ENCODE data around the gene ULK2.
"Not testable (repeated sequence)": the region's sequence is repeated elsewhere in the genome, so short reads cannot be mapped to it uniquely, and the experiment has no call there.

ULK2 gene

GRCh38 chr17:19860647-19861177, 7.0 kb downstream of the ULK2 start:
- DNase-seq = not testable (repeated sequence)

- no peak for DNase-seq
These were observed 10.1 kb downstream of the ULK2 start for GRCh38 chr17:19857640-19858039.

DNA sequence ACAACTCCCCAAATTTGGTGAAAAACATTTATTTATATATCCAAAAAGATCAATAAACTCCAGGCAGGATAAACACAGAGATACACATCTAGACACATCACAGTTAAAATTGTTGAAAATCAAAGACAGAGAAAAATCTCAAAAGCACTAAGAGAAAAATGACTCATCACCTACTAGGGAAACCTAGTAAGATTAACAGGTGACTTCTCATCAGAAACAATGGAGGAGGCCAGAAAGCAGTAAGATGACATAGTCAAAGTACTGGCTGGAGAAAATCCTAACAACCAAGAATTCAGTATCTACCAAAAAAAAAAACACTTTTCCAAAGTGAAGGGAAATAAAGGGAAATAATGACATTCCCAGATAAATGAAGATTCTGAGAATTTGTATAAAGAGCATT, 33.8 kb downstream of the ULK2 start:
- no peak for DNase-seq

- no peak for DNase-seq
These were observed 37.7 kb downstream of the ULK2 start for GRCh38 chr17:19830061-19830460.

GRCh38 chr17:19812407-19812806, 55.3 kb downstream of the ULK2 start:
- no peak for DNase-seq

- no peak for DNase-seq
These were observed 62.7 kb downstream of the ULK2 start for GRCh38 chr17:19805006-19805405.

DNA sequence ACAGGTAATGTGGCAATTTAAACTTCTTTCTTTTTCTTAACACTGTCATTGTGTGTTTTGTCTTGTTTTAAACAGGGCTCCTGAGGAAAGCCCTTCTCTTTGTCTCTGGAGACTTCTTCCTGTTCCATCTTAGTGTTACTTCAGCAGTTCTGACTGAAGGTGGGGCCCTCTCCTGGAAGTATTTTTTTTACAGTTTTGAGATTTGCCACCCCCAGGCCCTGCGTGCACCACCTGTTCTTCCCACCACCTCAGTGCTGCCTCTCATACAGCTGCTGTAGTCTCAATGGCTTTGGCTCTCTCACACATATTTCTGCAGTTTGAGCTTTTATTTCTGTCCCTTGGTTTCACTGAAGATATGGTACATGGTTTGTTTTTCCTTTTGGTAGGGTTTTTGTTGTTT, 67.2 kb downstream of the ULK2 start:
- no peak for DNase-seq

- no peak for DNase-seq
These were observed 67.9 kb downstream of the ULK2 start for GRCh38 chr17:19799796-19800195.

GRCh38 chr17:19796457-19796856, 71.3 kb downstream of the ULK2 start:
- no peak for DNase-seq

DNA sequence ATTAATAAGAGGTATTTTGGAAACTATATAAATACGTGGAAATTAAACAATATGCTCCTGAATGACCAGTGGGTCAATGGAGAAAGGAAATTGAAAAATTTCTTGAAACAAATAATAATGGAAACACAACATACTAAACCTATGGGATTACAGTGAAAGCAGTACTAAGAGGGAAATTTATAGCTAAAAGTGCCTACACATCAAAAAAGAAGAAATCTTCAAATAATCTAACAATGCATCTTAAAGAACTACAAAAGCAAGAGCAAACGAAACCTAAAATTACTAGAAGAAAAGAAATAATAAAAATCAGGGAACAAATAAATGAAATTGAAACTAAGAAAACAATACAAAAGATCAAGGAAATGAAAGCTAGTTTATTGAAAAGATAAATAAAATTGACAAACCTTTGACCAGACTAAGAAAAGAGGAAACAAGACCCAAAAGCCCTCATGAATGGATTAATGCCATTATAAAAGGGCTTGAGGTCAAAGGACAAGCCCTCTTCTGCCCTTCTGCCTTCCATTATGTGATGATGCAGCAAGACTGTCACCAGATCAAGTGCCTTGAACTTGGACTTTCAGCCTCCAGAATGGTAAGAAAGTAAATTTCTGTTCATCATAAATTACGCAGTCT, 75.7 kb downstream of the ULK2 start:
- no peak for DNase-seq

DNA sequence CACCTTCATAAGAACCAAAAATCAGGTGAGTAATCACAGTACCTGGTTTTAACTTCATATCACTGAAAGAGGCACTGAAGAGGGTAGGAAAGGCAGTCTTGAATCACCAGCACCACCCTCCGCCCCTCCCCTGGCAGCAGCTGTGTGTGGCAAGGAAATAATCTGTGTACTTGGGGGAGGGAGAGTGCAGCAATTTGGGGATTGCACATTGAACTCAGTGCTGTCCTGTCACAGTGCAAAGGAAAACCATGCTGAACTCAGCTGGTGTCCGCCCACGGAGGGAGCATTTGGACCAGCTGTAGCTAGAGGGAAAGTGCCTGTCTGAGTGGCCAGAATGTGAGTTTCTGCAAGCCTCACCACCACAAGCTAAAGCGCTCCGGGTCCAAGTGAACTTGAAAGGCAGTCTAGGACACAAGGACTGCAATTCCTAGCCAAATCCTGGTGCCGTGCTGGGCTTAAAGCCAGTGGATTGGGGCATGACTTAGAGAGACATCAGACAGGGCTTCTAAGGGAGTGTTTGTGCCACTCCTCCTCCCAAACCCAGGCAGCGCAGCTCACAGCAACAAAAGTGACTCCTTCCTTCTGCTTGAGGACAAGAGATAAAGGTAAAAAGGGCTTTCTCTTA, 79.9 kb downstream of the ULK2 start:
- DNase-seq = no peak

- DNase-seq = no peak
These were observed 81.9 kb downstream of the ULK2 start for GRCh38 chr17:19785854-19786253.

- DNase-seq = no peak
These were observed 86.0 kb downstream of the ULK2 start for GRCh38 chr17:19781488-19782458.

DNA sequence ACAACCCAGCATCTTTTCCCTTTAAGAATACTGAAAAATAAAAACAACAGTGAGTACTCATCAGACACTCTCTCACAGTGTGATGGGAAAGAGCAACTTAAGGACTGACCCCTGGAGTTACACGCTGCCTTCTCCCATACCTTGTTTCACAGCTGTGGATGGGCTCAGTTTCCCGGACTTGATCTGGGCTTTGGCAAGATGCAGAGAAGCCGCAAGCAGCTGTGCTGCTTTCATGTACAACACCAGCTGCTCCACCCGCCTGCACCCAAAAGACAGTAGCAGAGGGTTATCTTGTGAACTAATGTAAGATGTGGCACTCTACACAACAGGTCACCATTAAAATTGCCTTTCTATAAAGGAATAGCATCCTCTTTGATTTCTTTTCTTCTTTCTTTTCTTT, 86.9 kb downstream of the ULK2 start:
- no peak for DNase-seq

DNA sequence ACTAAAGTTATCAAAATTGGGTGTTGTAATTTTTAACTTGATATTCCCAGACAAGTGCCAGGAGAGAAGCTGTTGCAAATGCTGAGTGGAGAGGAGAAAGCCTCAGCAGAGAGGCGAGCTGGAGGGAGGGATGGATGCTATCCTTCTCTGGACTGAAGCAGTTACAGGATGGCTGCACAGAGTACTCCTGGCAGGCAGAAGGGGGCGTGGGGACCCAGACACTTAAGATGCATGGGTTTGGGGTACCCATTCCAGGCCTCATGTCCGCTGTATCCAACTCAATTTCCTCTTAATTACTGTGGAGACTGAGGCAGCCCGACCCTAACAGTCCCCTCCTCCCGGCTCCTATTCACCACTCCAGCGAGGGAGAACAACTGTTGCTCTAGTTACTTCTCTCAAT, 94.2 kb downstream of the ULK2 start:
- DNase-seq = no peak

GRCh38 chr17:19771971-19772630, 95.6 kb downstream of the ULK2 start:
- DNase-seq = no peak

DNA sequence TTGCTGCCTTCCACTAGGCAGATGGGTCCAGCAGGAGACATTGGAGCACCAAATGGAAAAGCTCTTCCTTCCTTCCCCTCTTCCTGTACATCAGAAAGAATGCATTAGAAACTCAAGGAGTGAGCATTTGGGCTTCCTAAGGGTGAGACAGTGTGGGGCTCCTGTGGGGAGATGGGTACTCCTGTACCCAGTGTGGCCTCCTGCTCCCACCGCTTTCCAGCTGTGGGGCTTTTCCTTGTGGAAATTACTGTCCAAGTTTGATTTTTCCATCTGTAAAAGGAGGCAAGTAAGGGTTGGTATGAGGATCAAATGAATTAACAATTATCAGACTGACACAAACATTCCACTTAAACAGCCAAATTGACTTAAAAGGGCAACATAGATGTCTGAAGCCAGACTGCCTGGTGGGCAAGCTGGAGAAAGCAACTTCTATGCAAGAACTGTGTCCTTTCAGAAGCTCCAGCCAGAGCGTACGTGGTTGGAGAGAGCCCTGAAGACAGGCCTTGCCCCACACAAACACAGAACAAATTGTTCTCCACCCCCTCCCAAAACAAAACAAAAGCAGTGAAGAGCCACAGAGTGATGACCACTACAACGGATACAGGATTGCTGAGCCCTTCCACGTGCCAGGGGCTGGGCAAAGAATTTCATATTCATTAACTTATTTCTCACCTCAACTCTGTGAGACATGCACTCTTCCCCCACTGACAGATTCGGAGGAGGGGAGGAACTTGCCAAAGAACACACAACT, 96.6 kb downstream of the ULK2 start:
- DNase-seq = no peak

GRCh38 chr17:19769946-19770652, 97.6 kb downstream of the ULK2 start:
- no peak for DNase-seq

- no peak for DNase-seq
These were observed 99.5 kb downstream of the ULK2 start for GRCh38 chr17:19768046-19768782.

GRCh38 chr17:19766421-19767270, 101.1 kb downstream of the ULK2 start:
- DNase-seq = peak; percentile 84

Data from stimulated activated CD4-positive, alpha-beta T cell treated with anti-CD3 and anti-CD28 coated beads, Interleukin-4, amount 100 ng/mL, for 1 hour (primary cell).